GOT3 (cell line): Measurements from ENCODE around the gene PEX6.
"Not testable (repeated sequence)": the region's sequence is repeated elsewhere in the genome, so short reads cannot be mapped to it uniquely, and the experiment has no call there.

Experiments used
- DNase-seq: peaks from one replicate; lab custom pipeline; 2025; ENCODE audit warnings: mixed read lengths; lab: John Stamatoyannopoulos, UW

The PEX6 gene

DNA sequence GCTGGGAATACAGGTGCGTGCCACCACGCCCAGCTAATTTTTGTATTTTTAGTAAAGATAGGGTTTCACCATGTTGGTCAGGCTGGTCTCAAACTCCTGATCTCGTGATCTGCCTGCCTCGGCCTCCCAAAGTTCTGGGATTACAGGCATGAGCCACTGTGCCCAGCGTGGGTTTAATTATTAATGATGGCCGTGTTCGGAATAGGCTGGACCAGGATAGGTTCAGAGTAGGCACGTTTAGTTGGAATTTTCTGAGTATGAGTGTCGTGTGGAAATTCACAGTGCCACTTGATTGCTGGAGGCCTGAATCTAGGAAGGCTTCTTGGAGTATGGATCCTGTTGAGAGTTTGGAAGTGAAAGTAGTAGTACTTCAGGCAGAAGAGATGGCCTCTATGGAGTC lies 19.2 kb upstream of the PEX6 start:
- not testable (repeated sequence) for DNase-seq

DNA sequence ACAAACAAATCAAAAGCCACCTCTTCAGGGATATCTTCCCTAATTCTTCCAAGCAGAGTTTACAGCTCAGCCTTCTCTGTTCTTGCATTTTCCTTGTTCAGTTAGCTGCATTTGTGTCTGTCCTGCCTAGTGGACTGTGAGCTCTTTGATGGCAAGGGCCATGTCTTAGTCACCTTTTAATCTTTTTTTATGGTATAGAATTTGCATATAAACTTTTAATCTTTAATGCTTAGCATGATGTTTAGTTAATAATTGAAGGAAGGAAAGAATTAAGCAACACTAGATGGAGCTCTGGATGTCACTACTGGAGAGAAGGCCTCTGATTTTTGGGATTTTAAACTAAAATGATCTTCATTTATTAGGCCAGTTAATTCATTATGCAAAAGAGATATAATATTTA lies 17.5 kb upstream of the PEX6 start:
- DNase-seq: no peak

DNA sequence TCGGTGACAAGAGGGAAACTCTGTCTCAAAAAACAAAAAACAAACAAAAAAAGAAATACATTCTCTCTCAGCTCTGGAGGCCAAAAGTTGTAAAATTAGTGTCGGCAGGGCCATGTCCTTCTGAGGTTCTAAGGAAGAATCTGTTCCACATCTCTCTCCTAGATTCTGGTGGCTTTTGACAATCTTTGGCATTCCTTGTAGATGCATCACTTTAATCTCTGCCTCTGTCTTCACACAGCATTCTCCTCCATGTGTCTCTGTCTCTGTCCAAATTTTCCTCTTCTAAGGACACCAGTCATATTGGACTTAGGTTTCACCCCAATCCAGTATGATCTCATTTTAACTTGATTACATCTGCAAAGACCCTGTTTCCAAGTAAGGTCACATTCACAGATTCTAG lies 14.5 kb upstream of the PEX6 start:
- DNase-seq: no peak

DNA sequence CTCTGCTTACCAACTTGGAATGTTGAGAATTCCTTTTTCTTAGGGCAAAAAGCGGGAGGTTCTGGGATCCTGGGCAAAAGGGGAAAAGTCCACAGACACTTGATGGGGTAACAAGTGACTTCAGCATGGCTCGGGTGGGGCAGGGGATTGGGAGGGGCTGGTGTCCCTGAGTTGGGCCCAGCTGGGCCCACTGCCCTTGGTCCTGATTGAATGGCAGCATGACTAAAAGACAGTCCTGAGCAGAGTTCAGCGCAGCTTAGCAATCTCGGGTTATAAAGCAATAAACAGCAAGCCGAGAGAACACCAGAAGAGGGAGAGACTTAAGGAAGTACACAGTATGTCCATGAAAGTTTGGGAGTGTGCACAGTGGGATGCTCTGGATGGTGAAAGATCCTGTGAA lies 10.9 kb upstream of the PEX6 start:
- no peak for DNase-seq

DNA sequence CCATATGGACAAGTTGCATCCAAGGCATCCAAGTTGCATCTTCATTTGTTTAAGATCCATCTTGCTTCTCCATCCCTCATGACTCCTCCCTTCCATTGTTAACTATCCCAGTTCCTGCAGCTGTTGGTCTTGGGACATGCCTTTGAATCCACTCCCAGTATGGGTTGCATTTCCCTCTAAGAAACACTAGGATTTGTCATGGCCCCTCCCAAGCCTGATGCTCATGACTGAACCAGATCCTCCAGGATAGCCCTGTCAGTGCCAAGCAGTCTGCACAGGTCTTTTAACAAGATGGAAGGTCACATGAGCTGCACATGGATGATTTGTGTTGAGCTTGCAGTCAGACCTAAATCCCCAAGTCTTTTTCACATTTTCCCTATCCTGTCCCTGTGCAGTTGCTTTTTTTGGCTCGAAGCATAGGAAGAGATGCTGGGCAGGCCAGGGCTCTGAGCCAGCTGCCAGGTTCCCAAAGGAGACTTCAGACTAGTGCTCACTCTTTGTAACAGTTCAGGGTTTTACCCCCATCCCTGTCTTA lies 9.6 kb upstream of the PEX6 start:
- no peak for DNase-seq

DNA sequence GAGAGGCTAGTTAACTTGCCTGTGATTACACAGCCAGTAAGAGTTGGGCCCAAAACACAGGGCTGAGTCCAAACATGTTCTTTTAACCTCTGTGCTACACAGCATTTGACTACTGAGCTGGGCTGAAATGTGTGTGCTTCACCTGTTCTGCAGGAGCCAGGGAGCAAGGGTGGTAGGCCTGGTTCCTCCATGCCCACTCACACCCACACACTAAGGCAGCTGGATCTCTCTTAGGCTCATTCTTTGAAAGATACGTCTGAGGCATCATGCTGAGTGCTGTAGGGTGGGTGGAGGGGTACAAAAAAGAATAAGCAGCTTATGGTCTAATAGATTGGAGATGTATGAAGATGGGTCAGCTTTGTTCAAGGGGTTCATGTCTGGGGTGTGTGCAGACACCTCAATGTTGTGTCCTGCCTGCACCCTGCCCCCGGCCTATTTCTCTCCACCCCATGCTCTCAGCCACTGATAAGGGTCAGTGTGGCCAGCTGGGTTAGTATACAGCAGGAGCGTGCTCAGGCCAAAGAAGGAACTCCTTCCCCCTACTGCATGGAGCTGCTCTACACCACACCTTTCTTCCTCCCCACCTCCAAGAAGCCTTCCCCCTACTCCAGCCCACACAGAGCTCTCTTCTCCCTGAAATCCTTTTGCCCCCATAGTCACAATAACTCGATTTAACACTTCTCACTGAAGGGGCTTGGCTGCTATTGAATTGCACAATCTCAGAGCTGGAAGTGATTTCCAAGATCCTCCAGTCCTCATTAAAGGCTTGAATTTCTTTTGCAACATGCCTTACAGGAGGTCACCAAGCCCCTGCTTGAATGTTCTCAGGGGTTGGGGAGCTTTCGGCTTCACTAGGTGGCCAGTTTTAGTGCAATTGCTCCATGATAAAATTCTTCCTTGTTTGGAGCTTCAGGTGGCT lies 8.8 kb upstream of the PEX6 start:
- DNase-seq: no peak

DNA sequence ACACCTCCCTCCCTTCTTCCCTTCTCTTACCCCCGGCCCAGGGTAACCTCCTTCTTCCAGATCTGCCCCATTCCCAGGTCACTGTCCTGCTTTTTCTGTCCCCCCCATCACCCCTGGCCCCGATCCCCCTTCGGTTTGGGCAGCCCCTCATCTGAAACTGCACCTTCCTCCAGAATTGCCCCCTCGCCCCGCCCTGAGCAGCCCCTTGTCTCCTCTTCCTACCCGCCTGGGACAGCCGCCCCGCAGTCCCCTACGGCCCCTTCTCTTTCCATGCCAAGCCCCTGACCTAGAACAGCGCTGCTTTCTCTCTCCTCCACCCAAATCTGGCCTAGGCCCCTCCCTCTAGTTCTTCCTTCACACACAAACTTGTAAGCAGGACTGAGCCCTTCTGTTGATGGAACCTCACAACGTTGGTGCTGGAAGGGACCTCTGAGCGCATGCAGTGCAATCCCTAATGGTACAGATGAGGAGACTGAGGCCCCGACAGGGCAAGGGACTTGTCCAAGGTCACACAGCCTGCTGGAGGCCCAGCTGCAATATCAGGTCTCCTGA lies 6.0 kb upstream of the PEX6 start:
- no peak for DNase-seq

DNA sequence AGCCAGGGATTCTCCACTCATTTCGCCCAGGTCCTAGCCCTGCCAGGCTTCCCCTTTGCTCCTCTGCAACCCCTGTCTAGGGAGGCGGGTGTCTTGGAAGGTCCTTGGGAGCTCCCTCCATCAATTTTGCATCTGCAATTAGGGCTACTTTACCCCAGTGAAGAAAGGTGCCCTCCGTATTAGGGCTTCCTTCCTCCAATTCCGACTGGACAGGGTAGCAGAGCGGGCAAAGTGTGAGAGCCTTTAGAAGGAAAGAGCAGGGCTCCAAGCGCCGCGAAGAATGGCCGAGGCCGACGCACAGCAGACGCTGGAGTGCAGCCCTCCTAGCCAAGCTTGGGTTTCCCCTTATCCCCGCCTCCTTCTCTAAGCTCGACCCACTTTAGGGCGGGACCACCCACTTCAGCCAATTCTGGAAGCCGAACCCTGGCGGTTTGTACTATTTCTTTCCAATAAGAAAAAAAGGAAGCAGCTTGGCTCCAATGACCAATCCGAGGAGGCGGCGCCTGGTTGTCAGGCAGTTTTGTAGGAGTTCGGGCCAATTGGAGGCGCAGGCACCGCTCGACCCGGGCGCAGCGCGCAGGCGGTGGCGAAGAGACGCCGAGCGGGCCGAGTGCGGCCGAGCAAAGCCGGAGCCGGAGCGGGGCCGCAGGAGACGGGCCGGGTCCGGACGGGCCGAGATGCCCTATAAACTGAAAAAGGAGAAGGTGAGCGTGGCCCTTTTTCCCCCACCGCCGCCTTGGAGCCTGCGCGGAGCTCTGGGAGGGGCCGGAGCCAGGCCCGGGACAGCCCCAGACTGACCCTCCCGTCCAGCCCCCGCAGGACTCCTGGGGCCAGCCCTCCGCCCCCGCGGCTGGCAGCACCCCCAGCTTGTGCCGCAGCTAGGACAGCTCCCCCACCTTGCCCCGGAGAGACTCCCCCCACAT lies 5.3 kb upstream of the PEX6 start, which contains the start of gene PPP2R5D:
Gene PPP2R5D (plus strand): TSS at position 570 of the 923 bp plus-strand sequence. CDS start 108 bp downstream, at position 678.
- DNase-seq: peak; percentile 95

DNA sequence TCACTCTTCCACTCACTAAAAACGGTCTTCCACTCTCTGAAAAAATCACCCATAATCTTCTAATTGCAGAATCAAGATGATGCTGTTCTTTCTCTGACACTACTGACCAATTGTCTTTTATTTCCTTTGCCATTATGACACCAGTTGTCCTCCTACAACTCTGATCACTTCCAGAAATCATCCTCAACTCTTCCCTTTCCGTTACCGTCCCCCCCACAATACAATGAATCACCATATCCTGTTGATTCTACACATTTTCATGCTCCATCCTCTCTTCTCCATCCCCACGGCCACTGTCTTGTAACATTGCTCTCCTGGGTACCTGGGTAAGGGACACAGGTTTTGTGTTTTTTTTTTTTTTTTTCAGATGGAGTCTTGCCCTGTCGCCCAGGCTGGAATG lies 2.9 kb upstream of the PEX6 start:
- no peak for DNase-seq

DNA sequence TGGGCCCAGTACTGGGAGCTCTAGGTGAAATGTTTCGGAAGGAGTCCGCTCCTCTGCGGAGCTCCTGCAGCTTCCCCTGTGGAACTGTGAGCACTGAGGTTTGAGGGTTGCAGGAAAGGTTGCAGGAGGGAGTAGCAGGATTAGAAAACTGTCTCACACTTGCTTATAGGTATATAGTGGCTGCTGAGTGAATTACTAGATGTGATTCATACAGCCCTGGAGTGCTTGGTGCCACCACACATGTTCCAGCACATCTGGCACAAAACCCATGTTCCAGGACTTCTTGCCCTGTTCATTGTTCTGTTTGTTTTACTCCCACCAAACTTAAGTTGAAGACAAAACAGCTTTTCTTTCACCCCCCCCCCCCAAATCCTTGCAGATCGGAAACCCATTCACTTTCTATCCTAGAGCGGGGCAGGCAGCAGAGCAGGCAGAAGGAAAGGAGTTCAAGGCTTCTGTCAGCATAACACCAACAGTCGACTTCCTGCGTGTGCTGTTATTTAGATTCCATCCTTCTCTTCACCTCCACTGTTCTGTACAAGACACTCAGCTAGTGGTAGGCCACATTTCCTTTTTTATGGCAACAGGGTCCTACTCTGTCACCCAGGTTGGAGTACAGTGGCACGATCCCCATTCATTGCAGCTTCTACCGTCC lies 669 bp upstream of the PEX6 start:
- no peak for DNase-seq

DNA sequence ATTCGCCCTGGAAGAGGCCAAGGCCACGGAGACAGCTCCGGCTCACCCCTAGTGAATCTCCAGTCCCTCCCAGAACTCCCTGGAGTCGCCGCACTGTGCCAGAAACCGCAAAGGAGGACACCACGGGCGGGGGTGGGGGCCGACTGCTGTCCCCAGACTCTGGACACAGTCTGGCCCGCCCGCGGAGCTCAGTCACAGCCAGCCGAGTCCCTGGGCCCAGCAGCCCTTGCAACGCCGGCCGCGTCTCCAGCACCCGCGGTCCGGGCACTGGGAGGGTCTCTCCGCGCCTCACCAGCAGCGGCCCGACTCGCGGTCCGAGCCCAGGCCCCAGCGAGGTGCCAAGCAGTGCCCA lies 518 bp downstream of the PEX6 start:
- no peak for DNase-seq

DNA sequence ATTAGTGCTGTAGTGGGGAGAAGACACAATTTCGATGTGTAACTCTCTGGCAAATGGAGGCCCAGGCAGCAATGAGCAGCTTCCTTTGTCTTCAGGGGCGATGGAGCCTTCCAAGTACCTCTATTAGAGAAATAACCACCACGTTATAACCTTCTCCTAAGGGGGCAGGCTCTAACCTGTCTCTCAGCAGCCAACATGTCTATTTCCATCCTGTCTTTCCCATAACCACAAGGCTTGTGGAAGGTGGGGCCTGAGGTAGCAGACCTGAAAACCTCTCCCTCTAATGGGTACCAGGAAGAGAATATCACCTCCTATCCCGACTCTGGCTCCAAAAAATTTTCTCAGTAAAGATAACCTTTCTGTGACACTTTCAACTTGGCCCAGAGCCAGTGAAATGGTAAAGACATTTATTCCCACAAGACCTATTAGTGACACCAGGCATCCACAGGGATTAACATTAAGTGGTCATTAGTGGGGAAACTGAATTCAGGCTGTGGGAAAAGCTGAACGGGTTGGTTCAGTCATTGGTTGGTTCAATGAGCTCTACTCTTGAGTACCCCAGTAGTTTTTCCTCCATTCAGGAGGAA lies 4.0 kb downstream of the PEX6 start:
- no peak for DNase-seq

DNA sequence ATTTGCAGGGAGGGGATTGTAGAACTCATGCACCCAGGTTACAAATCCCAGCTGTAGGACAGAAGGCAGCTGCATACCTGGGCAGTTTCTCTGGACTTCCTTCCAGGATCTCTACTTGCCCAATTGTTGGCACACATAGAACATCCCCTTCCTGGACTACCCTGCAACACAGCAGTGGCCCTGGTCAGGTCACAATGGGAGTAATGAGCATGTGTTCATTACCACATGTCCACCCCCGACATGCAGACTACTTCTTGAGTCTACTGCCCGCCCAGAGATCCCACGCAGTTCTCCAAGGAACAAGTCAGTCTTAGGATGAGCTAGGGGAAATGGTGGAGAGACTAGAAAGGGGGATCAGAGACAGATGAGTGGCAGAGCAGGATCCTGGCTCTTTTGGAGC lies 5.1 kb downstream of the PEX6 start:
- DNase-seq: no peak

DNA sequence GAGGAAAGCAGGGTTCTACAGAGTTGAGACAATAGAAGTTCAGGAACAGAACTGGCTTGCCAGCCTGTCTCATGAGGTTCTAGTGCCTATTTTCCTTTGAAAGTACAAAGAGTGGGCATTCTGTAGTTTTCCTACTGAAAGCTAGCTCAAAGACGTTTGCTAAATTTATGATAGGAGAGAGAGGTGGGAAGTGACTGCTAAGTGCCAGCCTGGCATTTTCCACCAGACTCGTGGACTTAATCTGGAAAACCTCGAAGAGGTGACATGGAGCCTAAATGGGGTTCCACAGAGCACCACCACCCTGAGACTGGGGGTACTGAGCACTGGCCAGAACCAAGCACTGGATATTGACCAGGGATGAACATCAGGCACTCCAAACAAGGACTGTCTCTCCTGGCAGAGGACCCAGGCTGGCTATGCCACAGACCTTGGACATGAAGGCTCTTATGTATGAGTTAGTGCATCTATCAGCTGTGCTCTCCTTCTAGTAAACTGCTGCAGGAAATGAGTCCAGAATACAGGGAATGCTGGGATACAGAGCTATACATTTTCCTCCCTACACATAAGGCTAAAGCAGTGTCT lies 7.1 kb downstream of the PEX6 start:
- no peak for DNase-seq

DNA sequence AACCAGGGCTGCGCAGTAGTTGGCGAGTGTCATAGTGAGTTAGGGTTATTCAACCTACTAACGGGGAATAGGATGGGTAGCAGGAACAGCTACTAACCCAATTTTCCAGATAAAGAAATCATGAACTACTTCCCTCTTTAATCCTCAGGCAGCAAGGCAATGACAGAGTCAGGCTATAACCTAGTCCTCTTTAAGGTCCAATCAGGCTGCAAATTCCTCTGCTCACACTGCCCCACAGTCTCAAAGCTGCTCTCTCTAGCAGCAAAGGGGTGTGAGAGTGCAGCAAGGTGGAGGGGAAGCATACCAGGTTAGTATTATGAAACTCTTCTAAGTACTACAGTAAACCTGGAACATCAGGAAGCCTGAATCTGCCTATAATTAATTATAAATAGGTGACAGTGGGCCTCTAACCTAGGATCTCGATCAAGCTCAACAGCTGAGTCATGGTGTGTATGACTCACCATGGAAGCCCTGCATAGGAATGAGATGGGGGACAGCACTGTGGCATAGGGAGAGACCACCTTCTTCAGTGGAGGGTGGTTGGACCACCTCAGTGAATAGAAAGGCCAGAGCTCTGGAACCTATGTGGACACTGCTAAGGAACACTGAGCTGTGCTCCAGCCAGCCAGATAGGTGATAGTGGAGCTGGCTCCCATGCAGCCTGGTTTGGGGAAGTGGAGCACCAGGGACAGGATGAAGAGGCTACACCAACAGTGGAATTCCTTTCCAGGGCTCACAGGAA lies 7.9 kb downstream of the PEX6 start:
- no peak for DNase-seq

DNA sequence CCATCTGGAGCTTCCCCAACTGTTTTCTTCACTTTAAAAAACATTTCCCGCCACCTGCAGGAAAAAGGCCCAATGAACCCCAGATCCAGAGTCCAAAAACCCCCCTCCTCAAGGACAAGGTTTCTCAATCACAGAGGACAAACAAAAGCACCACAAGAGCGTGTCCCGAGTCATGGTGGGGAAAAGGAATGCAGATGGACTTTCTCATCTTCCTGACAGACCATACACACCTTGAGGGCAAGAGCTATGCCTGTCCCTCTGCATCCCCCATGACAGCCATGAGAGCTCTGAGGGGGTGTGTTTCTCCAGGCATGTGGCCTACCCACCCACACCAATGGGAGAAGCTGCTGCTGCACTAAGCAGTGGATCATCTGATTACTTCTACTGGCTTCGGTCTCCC lies 9.0 kb downstream of the PEX6 start:
- DNase-seq: no peak

DNA sequence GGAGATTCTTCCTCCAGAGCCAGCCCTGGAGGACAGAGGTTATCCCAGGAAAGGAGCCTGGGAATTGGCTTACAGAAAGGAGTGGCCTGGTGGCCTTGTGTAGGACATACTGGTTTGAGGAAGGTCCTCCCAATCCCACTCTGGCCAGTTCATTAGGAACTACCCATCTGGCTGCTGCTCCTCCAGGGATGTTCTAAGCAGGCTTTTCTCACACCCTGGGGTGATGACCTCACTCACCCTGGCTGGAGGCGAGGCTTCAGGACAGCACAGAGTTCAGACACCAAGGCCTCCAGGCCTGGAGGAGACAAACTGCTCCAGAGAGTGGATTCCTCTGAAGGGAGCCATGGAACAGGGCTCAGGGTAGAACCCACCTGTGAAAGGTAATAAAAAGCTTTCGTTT lies 9.6 kb downstream of the PEX6 start:
- no peak for DNase-seq

DNA sequence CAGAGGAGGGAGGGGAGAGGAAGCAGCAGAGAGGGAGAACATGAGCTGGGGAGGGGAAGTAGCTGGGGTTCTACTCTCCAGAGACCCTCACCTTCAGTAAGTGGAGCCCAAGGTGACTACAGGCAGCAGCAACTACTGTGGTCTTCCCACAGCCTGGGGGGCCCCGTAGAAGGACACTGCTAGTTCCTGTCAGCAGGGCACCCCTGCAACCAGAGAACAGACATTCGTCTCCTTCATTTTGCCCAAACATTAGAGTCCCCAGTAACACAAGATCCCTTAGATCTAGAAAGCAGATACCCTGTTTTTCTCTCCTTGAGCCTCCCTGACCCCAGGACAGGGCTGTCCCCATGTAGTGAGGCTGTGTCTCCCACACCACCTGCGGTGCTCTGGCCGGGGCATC lies 10.2 kb downstream of the PEX6 start:
- DNase-seq: no peak

DNA sequence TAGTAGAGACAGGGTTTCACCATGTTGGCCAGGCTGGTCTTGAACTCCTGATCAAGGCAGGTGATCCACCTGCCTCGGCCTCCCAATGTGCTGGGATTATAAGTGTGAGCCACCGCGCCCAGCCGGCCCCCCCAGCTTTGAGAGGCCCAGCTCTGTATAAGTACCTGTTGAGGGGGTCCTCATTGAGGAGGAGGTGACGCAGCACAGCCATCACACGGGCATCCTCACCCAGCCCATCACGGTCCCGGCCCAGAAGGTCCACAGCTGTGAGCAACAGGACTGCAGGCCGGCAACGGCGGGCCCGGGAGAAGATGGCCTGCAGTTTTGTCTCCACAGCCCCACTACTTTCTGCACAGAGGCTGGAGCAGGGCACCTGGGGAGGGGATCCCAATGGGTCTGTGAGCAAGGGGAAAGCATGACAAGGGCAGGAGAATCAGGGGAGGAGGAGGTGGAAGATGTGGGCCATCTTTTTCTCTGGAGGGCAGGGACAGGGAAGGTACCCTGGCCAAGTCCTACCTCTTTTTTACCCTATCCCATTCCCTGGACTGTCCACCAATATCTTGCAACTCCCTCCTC lies 10.8 kb downstream of the PEX6 start:
- DNase-seq: no peak

DNA sequence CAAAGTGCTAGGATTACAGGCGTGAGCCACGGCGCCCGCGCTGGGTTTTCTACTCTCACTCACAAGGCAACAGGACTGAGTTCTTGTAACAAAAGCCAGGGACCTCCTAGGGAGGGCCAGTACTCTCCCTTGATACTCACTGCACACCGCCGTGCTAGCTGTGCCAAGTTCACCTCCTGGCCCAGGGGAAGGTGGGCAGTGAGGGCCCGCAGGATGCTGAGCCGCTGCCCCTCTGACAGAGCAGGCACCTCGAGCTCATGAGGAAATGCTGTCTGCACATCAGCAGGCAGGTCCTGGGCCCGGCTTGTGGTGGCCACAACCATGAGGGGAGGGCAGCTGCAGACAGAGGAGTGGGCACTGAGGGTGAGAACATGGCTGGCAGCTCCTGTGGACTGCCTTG lies 11.8 kb downstream of the PEX6 start:
- DNase-seq: no peak
